Gastrocnemius medialis (tissue), 4 donors: ENCODE data around the gene POU5F1. TPM values are rescaled to one million over a fixed set of nuclear protein-coding genes. Genes with fewer than 3 reads are reported as not detected.

Experiments used
- ATAC-seq, 2 donors: fragments of 150-250 bp; one replicate each; pipeline ENCODE4 v1.9.1; 2016
- DNase-seq, 2 donors: peaks; one replicate each; pipeline ENCODE4 v3.0.0-alpha.2; 2019
- H3K27ac ChIP-seq, 4 donors: fragments of 200-600 bp; sonication (generic); 1 replicate in 1 of 4; 2 replicates in 3 of 4; pipeline ENCODE4 v1.5.1; 2016 to 2018; ENCODE audit warnings: mild to moderate bottlenecking in 2 of 4, moderate library complexity in 1 of 4
- H3K27me3 ChIP-seq, 3 donors: fragments of 200-600 bp; sonication (generic) in 2 of 3; 1 replicate in 1 of 3; 2 replicates in 2 of 3; pipeline versions ENCODE4 v1.5.1 to v1.6.0; 2016 to 2019; ENCODE audit warnings: mild to moderate bottlenecking in 1 of 3, moderate library complexity in 1 of 3
- H3K36me3 ChIP-seq, 2 donors: fragments of 200-600 bp; sonication (generic) in 1 of 2; one replicate each; pipeline ENCODE4 v1.5.1; 2017 to 2018
- H3K4me1 ChIP-seq, 2 donors: fragments of 200-600 bp; sonication (generic) in 1 of 2; one replicate each; pipeline ENCODE4 v1.5.1; 2016 to 2017; ENCODE audit warnings: mild to moderate bottlenecking in 2 of 2
- H3K4me3 ChIP-seq, 4 donors: fragments of 200-600 bp; sonication (generic) in 3 of 4; 1 replicate in 1 of 4; 2 replicates in 3 of 4; pipeline ENCODE4 v1.5.1; 2016 to 2019; ENCODE audit warnings: mild to moderate bottlenecking in 2 of 4
- H3K9me3 ChIP-seq, 3 donors: fragments of 200-600 bp; sonication (generic) in 2 of 3; 1 replicate in 1 of 3; 2 replicates in 2 of 3; pipeline ENCODE4 v1.5.1; 2016 to 2019
- POLR2A ChIP-seq, 2 donors: fragments of 450-650 bp; IDR thresholded peaks; one replicate each; pipeline ENCODE4 v1.6.1; 2017; ENCODE audit warnings: antibody characterized with exemption in 2 of 2, mild to moderate bottlenecking in 2 of 2, moderate library complexity in 2 of 2
- in situ Hi-C, 4 donors: fragments of 200-750 bp; cut with MboI; loops; one replicate each; pipeline versions ENCODE4 v1.15.0 to v1.8.0; 2017; ENCODE audit warnings: low sequenced_read_pairs in 4 of 4
- intact Hi-C: fragments of 100-400 bp; cut with DNase I; formaldehyde crosslinking; loops from one replicate; pipeline ENCODE4 v1.15.1; 2023; ENCODE audit warnings: low total_unique reads
- total RNA-seq, 4 donors: library from RNA; depleted of rRNA; stranded (reverse); fragments of >200 nt; gene quantifications; one replicate each; pipeline versions ENCODE4 v1.1.0 to v1.2.3, GENCODE V29; 2016
- TF ChIP-seq, protein P1 (sequence below), 5 experiments: fragments of 450-650 bp in 3 of 5; fragments of 200-600 bp in 2 of 5; sonication (generic) in 2 of 5; IDR thresholded peaks in 4 of 5; conservative IDR thresholded peaks in 1 of 5; 1 replicate in 4 of 5; 2 replicates in 1 of 5; pipeline ENCODE4 v1.5.1; 2016 to 2019; ENCODE audit warnings: antibody characterized with exemption in 5 of 5, mild to moderate bottlenecking in 3 of 5, moderate library complexity in 3 of 5

POU5F1 gene
- total RNA-seq, 4 donors from 2014 or later = not detected

DNA sequence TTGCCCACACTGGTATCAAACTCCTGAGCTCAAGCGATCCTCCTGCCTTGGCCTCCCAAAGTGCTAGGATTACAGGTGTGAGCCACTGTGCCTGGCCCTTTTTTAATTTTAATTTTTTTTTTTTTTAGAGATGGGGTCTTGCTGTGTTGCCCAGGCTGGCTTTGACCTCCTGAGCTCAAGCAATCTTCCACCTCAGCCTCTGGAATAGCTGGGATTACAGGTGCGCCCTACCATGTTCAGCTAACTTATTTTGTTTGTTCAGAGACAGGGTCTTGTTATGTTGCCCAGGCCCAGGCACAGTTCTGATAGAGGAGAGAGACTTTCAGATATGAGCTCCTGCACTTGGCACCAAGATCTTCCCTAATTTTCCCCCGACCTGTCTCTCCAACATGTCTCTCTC, 39.7 kb downstream of the POU5F1 start:
- DNase-seq (no peak), ATAC-seq (no peak)
- no peak overlapping the region for H3K4me3 ChIP-seq
- in situ Hi-C loops = loop anchor here in 2 of 4 donors (10.0 kb wide), 2 partner anchors 64 to 314 kb away; no protein-coding TSS in a partner anchor
- no peaks in the 10 kb centered on the region for H3K27me3 ChIP-seq
- no peak overlapping the region for H3K27ac ChIP-seq
- H3K4me1 ChIP-seq = no peaks in the 10 kb centered on the region
- TF ChIP-seq POLR2A (IDR thresholded peaks at IDR 0.05) = no peak
- TF ChIP-seq, protein P1, sequence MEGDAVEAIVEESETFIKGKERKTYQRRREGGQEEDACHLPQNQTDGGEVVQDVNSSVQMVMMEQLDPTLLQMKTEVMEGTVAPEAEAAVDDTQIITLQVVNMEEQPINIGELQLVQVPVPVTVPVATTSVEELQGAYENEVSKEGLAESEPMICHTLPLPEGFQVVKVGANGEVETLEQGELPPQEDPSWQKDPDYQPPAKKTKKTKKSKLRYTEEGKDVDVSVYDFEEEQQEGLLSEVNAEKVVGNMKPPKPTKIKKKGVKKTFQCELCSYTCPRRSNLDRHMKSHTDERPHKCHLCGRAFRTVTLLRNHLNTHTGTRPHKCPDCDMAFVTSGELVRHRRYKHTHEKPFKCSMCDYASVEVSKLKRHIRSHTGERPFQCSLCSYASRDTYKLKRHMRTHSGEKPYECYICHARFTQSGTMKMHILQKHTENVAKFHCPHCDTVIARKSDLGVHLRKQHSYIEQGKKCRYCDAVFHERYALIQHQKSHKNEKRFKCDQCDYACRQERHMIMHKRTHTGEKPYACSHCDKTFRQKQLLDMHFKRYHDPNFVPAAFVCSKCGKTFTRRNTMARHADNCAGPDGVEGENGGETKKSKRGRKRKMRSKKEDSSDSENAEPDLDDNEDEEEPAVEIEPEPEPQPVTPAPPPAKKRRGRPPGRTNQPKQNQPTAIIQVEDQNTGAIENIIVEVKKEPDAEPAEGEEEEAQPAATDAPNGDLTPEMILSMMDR (IDR thresholded peaks at IDR 0.05 in 4 of 5, conservative IDR thresholded peaks at IDR 0.05 in 1 of 5) = no peak
- intact Hi-C loops = no loop called here
- H3K36me3 ChIP-seq = no peaks in the 10 kb centered on the region
- no peaks in the 10 kb centered on the region for H3K9me3 ChIP-seq

DNA sequence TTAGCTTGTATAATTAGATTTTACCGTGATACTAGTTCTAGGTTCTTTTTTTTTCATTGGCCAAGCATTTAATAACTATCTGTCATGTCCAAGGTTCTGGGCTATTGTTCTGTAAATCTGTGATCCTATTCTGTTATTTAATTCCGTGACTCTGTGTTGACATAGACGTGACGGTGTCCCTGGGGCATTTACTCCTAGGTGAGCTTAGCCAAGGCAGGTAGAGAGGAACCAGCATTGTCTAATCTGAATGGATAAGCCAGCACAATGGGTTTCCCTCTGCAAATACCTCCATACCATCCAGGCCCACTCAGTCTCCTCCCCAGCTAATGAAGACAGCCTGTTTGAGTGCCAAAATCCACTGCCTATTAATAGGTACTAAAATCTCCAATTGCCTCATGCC, 41.4 kb downstream of the POU5F1 start:
- TF ChIP-seq POLR2A (IDR thresholded peaks at IDR 0.05) = no peak
- TF ChIP-seq, protein P1 (IDR thresholded peaks at IDR 0.05 in 4 of 5, conservative IDR thresholded peaks at IDR 0.05 in 1 of 5) = no peak
- in situ Hi-C loops = no loop called here
- no peaks in the 10 kb centered on the region for H3K27me3 ChIP-seq
- DNase-seq (no peak), ATAC-seq (no peak)
- no peaks in the 10 kb centered on the region for H3K36me3 ChIP-seq
- H3K9me3 ChIP-seq = no peaks in the 10 kb centered on the region
- no peaks in the 10 kb centered on the region for H3K4me1 ChIP-seq
- intact Hi-C loops = no loop called here
- no peak overlapping the region for H3K4me3 ChIP-seq
- H3K27ac ChIP-seq = no peak overlapping the region

DNA sequence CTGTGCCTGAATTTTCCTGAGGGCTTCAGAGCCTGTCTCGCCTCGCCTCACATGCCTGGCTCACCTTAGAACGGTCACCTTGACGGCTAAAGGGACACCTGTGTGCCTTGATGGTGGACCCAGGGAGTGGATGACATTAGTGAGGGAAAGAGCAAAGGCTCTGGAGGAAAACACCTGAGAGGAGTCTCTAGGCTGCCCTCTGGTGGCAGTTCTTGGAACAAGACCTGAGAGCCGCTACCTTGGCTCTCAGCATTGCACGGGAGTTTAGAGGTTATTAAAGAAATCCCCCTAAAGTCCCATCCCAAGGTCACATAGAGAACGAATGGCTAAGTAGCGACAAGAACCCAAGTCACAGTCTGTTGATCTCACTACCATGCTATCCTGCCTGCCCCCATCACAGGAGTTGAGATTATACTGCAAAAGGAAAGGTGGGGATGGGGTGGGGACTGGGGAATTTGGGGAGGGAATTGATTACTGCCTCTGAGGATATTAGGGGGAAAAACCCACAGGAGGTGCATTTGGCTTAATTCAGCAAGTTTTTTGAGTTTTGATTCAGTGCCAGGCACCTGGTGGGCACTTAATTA, 42.3 kb downstream of the POU5F1 start:
- no peak overlapping the region for H3K4me3 ChIP-seq
- in situ Hi-C loops = no loop called here
- TF ChIP-seq POLR2A (IDR thresholded peaks at IDR 0.05) = no peak
- TF ChIP-seq, protein P1 (IDR thresholded peaks at IDR 0.05 in 4 of 5, conservative IDR thresholded peaks at IDR 0.05 in 1 of 5) = peak; percentile 36 to 92 (median 69)
- H3K27me3 ChIP-seq = no peaks in the 10 kb centered on the region
- DNase-seq (peak in 1 of 2 donors; percentile 47), ATAC-seq (peak; percentile 72 to 76)
- no peaks in the 10 kb centered on the region for H3K36me3 ChIP-seq
- no peak overlapping the region for H3K27ac ChIP-seq
- peaks cover 0 to 2% of the 10 kb centered on the region in 2 donors for H3K4me1 ChIP-seq
- no peaks in the 10 kb centered on the region for H3K9me3 ChIP-seq
- intact Hi-C loops = no loop called here

- Histone ChIP-seq H3K36me3 (no peaks in the 10 kb centered on the region), H3K4me3 (no peak overlapping the region), H3K9me3 (no peaks in the 10 kb centered on the region), H3K4me1 (peaks cover 0 to 4% of the 10 kb centered on the region in 2 donors), H3K27ac (no peak overlapping the region), H3K27me3 (no peaks in the 10 kb centered on the region)
- intact Hi-C loops (no loop called here), in situ Hi-C loops (no loop called here)
- TF ChIP-seq POLR2A (IDR thresholded peaks at IDR 0.05) = no peak
- TF ChIP-seq, protein P1 (IDR thresholded peaks at IDR 0.05 in 4 of 5, conservative IDR thresholded peaks at IDR 0.05 in 1 of 5) = no peak
- DNase-seq = no peak
- ATAC-seq = no peak
Measured at GRCh38 chr6:31126396-31127175, 43.9 kb downstream of the POU5F1 start.
